Measurements from ENCODE around the gene TRPC4.

TRPC4 gene

GRCh38 chr13:37715606-37716015, 154.0 kb downstream of the TRPC4 start:
- no peak for DNase-seq

- DNase-seq, result no peak
Observed at GRCh38 chr13:37709318-37709717, 160.3 kb downstream of the TRPC4 start.

- no peak for DNase-seq
Observed at GRCh38 chr13:37707739-37708500, 161.7 kb downstream of the TRPC4 start.

GRCh38 chr13:37706041-37706440, 163.5 kb downstream of the TRPC4 start:
- DNase-seq, result no peak

GRCh38 chr13:37701972-37702371, 167.6 kb downstream of the TRPC4 start:
- DNase-seq, result peak; percentile 28 to 29

GRCh38 chr13:37701306-37701705, 168.3 kb downstream of the TRPC4 start:
- DNase-seq, result no peak

GRCh38 chr13:37700887-37701286, 168.7 kb downstream of the TRPC4 start:
- no peak for DNase-seq

- no peak for DNase-seq
Observed at GRCh38 chr13:37695200-37695599, 174.4 kb downstream of the TRPC4 start.

- DNase-seq, result no peak
Observed at GRCh38 chr13:37690361-37690760, 179.2 kb downstream of the TRPC4 start.

GRCh38 chr13:37686501-37686900, 183.1 kb downstream of the TRPC4 start:
- DNase-seq, result no peak

GRCh38 chr13:37685206-37685605, 184.4 kb downstream of the TRPC4 start:
- no peak for DNase-seq

GRCh38 chr13:37682496-37682895, 187.1 kb downstream of the TRPC4 start:
- DNase-seq, result no peak

- no peak for DNase-seq
Observed at GRCh38 chr13:37681281-37682032, 188.1 kb downstream of the TRPC4 start.

- no peak for DNase-seq
Observed at GRCh38 chr13:37680137-37680536, 189.4 kb downstream of the TRPC4 start.

GRCh38 chr13:37679043-37679442, 190.5 kb downstream of the TRPC4 start:
- DNase-seq, result no peak

- DNase-seq, result no peak
Observed at GRCh38 chr13:37669845-37670244, 199.7 kb downstream of the TRPC4 start.

GRCh38 chr13:37667702-37668101, 201.9 kb downstream of the TRPC4 start:
- no peak for DNase-seq

- no peak for DNase-seq
Observed at GRCh38 chr13:37666036-37666435, 203.5 kb downstream of the TRPC4 start.

GRCh38 chr13:37665420-37665819, 204.2 kb downstream of the TRPC4 start:
- DNase-seq, result no peak

GRCh38 chr13:37663724-37664123, 205.8 kb downstream of the TRPC4 start:
- DNase-seq, result no peak

- no peak for DNase-seq
Observed at GRCh38 chr13:37662624-37663023, 206.9 kb downstream of the TRPC4 start.

GRCh38 chr13:37657956-37658355, 211.6 kb downstream of the TRPC4 start:
- no peak for DNase-seq

GRCh38 chr13:37657134-37657533, 212.4 kb downstream of the TRPC4 start:
- DNase-seq, result peak; percentile 4 to 15

GRCh38 chr13:37656247-37656940, 213.2 kb downstream of the TRPC4 start:
- peak; percentile 63 to 88 for DNase-seq
